HG03064 (cell line): ENCODE data around the gene LMTK2.

Experiments
- ATAC-seq: cut with Tn5 transposase; IDR thresholded peaks from one replicate; pipeline ENCODE4 v1.9.1; 2021; ENCODE audit warnings: low read depth; ENCODE audit not compliant: unreplicated experiment

The LMTK2 gene

GRCh38 chr7:98252425-98253054 is 145.9 kb downstream of the LMTK2 start:
- ATAC-seq = peak; percentile 25

- ATAC-seq = no peak
Measured at GRCh38 chr7:98254516-98254915, 147.9 kb downstream of the LMTK2 start.

GRCh38 chr7:98254951-98255610 is 148.4 kb downstream of the LMTK2 start:
- no peak for ATAC-seq

DNA sequence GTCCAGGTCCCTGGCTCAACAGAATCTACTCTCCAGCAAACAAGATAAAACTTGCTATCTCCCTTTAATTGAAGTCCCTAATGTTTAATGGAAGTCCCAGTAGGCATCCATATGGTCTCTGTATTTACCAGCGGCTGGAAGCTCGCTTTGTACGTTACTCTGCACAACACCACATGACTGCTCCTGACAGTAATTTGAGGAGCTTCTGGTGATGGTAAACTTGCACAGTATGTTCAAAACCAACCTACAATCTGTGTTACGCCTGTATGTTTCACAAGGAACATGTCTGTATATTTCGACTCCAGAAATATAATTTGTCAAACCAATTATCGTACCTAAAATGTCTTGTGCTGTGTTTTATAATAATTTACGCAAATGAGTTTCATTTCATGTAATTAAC is 149.8 kb downstream of the LMTK2 start:
- no peak for ATAC-seq

DNA sequence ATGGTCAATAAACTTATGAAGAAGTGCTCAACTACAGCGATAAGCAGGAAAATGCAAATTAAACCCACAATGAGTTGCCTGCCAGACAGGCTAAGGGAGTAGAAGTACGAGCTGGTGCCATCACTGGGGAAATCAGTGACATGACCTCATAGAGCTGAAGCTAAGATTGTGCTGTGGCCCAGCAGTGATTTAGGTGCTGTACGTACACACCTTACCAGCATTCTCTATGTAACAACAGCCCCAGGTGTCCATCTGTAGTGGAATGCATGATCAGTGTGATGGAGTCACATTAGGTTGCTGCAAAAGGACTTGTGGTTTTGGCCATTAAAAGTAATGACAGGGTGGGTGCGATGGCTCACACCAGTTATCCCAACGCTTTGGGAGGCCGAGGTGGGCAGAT is 151.0 kb downstream of the LMTK2 start:
- no peak for ATAC-seq
